ENCODE data around the gene CDNF.
"Not testable (repeated sequence)": the region's sequence is repeated elsewhere in the genome, so short reads cannot be mapped to it uniquely, and the experiment has no call there.

CDNF gene

GRCh38 chr10:14838582-14839304 is 906 bp upstream of the CDNF start:
- peak; percentile 4 for DNase-seq (ENCODE audit: low read depth)

- no peak for DNase-seq (ENCODE audit: low read depth)
Measured at GRCh38 chr10:14837003-14837756, 657 bp downstream of the CDNF start.

- DNase-seq (ENCODE audit: low read depth): no peak
Measured at GRCh38 chr10:14836208-14836607, 1.6 kb downstream of the CDNF start.

- DNase-seq (ENCODE audit: low read depth): no peak
Measured at GRCh38 chr10:14833106-14833505, 4.7 kb downstream of the CDNF start.

GRCh38 chr10:14826076-14826829 is 11.6 kb downstream of the CDNF start:
- no peak for DNase-seq (ENCODE audit: low read depth)

- DNase-seq (ENCODE audit: low read depth): no peak
Measured at GRCh38 chr10:14823966-14824365, 13.9 kb downstream of the CDNF start.

- peak; percentile 19 for DNase-seq (ENCODE audit: low read depth)
Measured at GRCh38 chr10:14822879-14823755, 14.7 kb downstream of the CDNF start.

GRCh38 chr10:14821635-14822375 is 16.0 kb downstream of the CDNF start:
- no peak for DNase-seq (ENCODE audit: low read depth)

GRCh38 chr10:14820775-14821154 is 17.1 kb downstream of the CDNF start:
- DNase-seq (ENCODE audit: low read depth): no peak

- no peak for DNase-seq (ENCODE audit: low read depth)
Measured at GRCh38 chr10:14820010-14820774, 17.6 kb downstream of the CDNF start.

- not testable (repeated sequence) for DNase-seq (ENCODE audit: low read depth)
Measured at GRCh38 chr10:14816717-14817116, 21.1 kb downstream of the CDNF start.

- no peak for DNase-seq (ENCODE audit: low read depth)
Measured at GRCh38 chr10:14815681-14816080, 22.2 kb downstream of the CDNF start.

- DNase-seq (ENCODE audit: low read depth): no peak
Measured at GRCh38 chr10:14812271-14812670, 25.6 kb downstream of the CDNF start.

- no peak for DNase-seq (ENCODE audit: low read depth)
Measured at GRCh38 chr10:14810969-14811953, 26.6 kb downstream of the CDNF start.

- DNase-seq (ENCODE audit: low read depth): no peak
Measured at GRCh38 chr10:14806318-14806717, 31.5 kb downstream of the CDNF start.

- no peak for DNase-seq (ENCODE audit: low read depth)
Measured at GRCh38 chr10:14803827-14804226, 34.0 kb downstream of the CDNF start.

GRCh38 chr10:14801723-14802122 is 36.1 kb downstream of the CDNF start:
- DNase-seq (ENCODE audit: low read depth): no peak

GRCh38 chr10:14800397-14800796 is 37.4 kb downstream of the CDNF start:
- DNase-seq (ENCODE audit: low read depth): no peak

- DNase-seq (ENCODE audit: low read depth): no peak
Measured at GRCh38 chr10:14798636-14799035, 39.2 kb downstream of the CDNF start.

Data from stimulated activated CD8-positive, alpha-beta memory T cell treated with anti-CD3 and anti-CD28 coated beads, Interleukin-4, amount 100 ng/mL, for 24 hours (primary cell).